Liver (tissue), 9 donors: Measurements from ENCODE around the gene TBCD. TPM values are rescaled to one million over a fixed set of nuclear protein-coding genes. Genes with fewer than 3 reads are reported as not detected.

Source experiments
- DNase-seq: peaks from one replicate; pipeline ENCODE4 v3.0.0-alpha.2; 2017; ENCODE audit warnings: low spot score
- H3K27ac ChIP-seq, 2 donors: one replicate each; pipeline ENCODE4 v1.7.0; 2013; ENCODE audit warnings: inconsistent platforms in 2 of 2, low read length in 2 of 2, control low read depth in 1 of 2, low read depth in 1 of 2, mild to moderate bottlenecking in 1 of 2
- H3K27me3 ChIP-seq, 4 donors: one replicate each; pipeline versions ENCODE4 v1.6.1 to v1.7.0; 2013; ENCODE audit warnings: low read length in 3 of 4, inconsistent platforms in 1 of 4, mild to moderate bottlenecking in 1 of 4, moderate library complexity in 1 of 4; ENCODE audit not compliant: control insufficient read depth in 4 of 4, insufficient read depth in 4 of 4
- H3K36me3 ChIP-seq, 4 donors: one replicate each; pipeline versions ENCODE4 v1.6.1 to v1.7.0; 2013; ENCODE audit warnings: low read length in 3 of 4, mild to moderate bottlenecking in 3 of 4, low read depth in 1 of 4, moderate library complexity in 1 of 4; ENCODE audit not compliant: control insufficient read depth in 4 of 4, insufficient read depth in 3 of 4
- H3K4me1 ChIP-seq, 4 donors: one replicate each; pipeline versions ENCODE4 v1.6.1 to v1.7.0; 2013; ENCODE audit warnings: low read length in 3 of 4, mild to moderate bottlenecking in 3 of 4, moderate library complexity in 1 of 4; ENCODE audit not compliant: control insufficient read depth in 4 of 4, insufficient read depth in 4 of 4
- H3K4me3 ChIP-seq, 3 donors: one replicate each; pipeline versions ENCODE4 v1.6.1 to v1.7.0; 2013; ENCODE audit warnings: low read length in 3 of 3, control low read depth in 1 of 3, low read depth in 1 of 3, mild to moderate bottlenecking in 1 of 3
- H3K9ac ChIP-seq, 2 donors: one replicate each; pipeline ENCODE4 v1.7.0; 2013; ENCODE audit warnings: low read length in 2 of 2, mild to moderate bottlenecking in 2 of 2, moderate library complexity in 2 of 2, control low read depth in 1 of 2, low read depth in 1 of 2
- H3K9me3 ChIP-seq, 4 donors: one replicate each; pipeline versions ENCODE4 v1.6.1 to v1.7.0; 2013; ENCODE audit warnings: low read length in 3 of 4; ENCODE audit not compliant: control insufficient read depth in 4 of 4
- CTCF ChIP-seq: fragments of 150-350 bp; IDR thresholded peaks from 2 replicates; pipeline ENCODE4 v1.5.1; 2017; ENCODE audit warnings: improper control_type of control experiment, low read depth, low read length; ENCODE audit not compliant: missing input control
- EGR1 ChIP-seq, 2 donors: IDR thresholded peaks; 2 replicates each; pipeline ENCODE4 v1.6.1; 2016 to 2018; ENCODE audit warnings: antibody characterized with exemption in 2 of 2, low read depth in 2 of 2
- GABPA ChIP-seq, 2 donors: IDR thresholded peaks in 1 of 2; conservative IDR thresholded peaks in 1 of 2; 2 replicates each; pipeline ENCODE4 v1.6.1; 2016; ENCODE audit warnings: antibody characterized with exemption in 2 of 2, mild to moderate bottlenecking in 1 of 2, moderate library complexity in 1 of 2
- HNF4A ChIP-seq, 2 donors: conservative IDR thresholded peaks; 2 replicates each; pipeline ENCODE4 v1.6.1; 2016; ENCODE audit warnings: antibody characterized with exemption in 2 of 2, mild to moderate bottlenecking in 2 of 2
- HNF4G ChIP-seq: IDR thresholded peaks from 2 replicates; pipeline ENCODE4 v1.6.1; 2016; ENCODE audit warnings: antibody characterized with exemption
- JUND ChIP-seq, 2 donors: IDR thresholded peaks; 2 replicates each; pipeline ENCODE4 v1.6.1; 2016; ENCODE audit warnings: antibody characterized with exemption in 2 of 2
- NR2F2 ChIP-seq: IDR thresholded peaks from 2 replicates; pipeline ENCODE4 v1.6.1; 2016; ENCODE audit warnings: antibody characterized with exemption
- RXRA ChIP-seq, 2 donors: IDR thresholded peaks; 2 replicates each; pipeline ENCODE4 v1.6.1; 2017 to 2018; ENCODE audit warnings: antibody characterized with exemption in 2 of 2, mild to moderate bottlenecking in 1 of 2
- SP1 ChIP-seq: IDR thresholded peaks from 2 replicates; pipeline ENCODE4 v1.6.1; 2018; ENCODE audit warnings: antibody characterized with exemption, mild to moderate bottlenecking
- YY1 ChIP-seq: IDR thresholded peaks from 2 replicates; pipeline ENCODE4 v1.6.1; 2016; ENCODE audit warnings: antibody characterized with exemption, mild to moderate bottlenecking
- ZBTB33 ChIP-seq: IDR thresholded peaks from 2 replicates; pipeline ENCODE4 v1.6.1; 2016; ENCODE audit warnings: antibody characterized with exemption
- WGBS: extraction: QIAGEN DNeasy Blood & Tissue Kit; methylation state at CpG from one replicate; pipeline ENCODE4 v1.1.7; 2013; 5-methylcytosine and 5-hydroxymethylcytosine counted together
- polyA plus RNA-seq, 2 donors: library from polyadenylated mRNA; stranded (reverse) in 1 of 2; unstranded in 1 of 2; fragments of 200-250 nt in 1 of 2; fragments of >200 nt in 1 of 2; fragmentation: Nextera tagmentation in 1 of 2; extraction: Ambion mirVana in 1 of 2; gene quantifications; one replicate each; pipeline versions ENCODE4 v1.2.1 to v1.2.3, GENCODE V29; 2013 to 2015
- total RNA-seq, 2 donors: library from RNA; depleted of rRNA; stranded (reverse); fragments of >200 nt; gene quantifications; one replicate each; pipeline ENCODE4 v1.2.3, GENCODE V29; 2014
- TF ChIP-seq, protein P1 (sequence below): IDR thresholded peaks from 2 replicates; pipeline ENCODE4 v1.6.1; 2016; ENCODE audit warnings: antibody characterized with exemption
- TF ChIP-seq, protein P2 (sequence below): IDR thresholded peaks from 2 replicates; pipeline ENCODE4 v1.6.1; 2016; ENCODE audit warnings: antibody characterized with exemption
- donor health status: healthy.
- donor health status: healthy.
- donor health status: healthy.
- donor health status: healthy.
- donor health status: healthy.

The TBCD gene
- total and polyA plus RNA-seq, 4 donors, result 29.8 to 42.2 (median 33.0) TPM

GRCh38 chr17:82860606-82861392 is 108.9 kb downstream of the TBCD start:
- H3K9me3 ChIP-seq, result no peaks in the 10 kb centered on the region
- no peaks in the 10 kb centered on the region for H3K27me3 ChIP-seq
- H3K9ac ChIP-seq, result no peak overlapping the region
- H3K4me1 ChIP-seq, result peaks cover 0 to 4% (median 0%) of the 10 kb centered on the region in 4 donors
- TF ChIP-seq ZBTB33 (no peak), JUND (IDR thresholded peaks at IDR 0.05) (no peak), HNF4G (no peak), CTCF (no peak), SP1 (no peak), GABPA (IDR thresholded peaks at IDR 0.05 in 1 of 2, conservative IDR thresholded peaks at IDR 0.05 in 1 of 2) (no peak)
- TF ChIP-seq, protein P1, sequence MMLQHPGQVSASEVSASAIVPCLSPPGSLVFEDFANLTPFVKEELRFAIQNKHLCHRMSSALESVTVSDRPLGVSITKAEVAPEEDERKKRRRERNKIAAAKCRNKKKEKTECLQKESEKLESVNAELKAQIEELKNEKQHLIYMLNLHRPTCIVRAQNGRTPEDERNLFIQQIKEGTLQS, result no peak
- H3K36me3 ChIP-seq, result no peaks in the 10 kb centered on the region
- no peak for DNase-seq
- WGBS, result 94% methylated on average over 42 of the region's 42 CpGs
- no peak overlapping the region for H3K4me3 ChIP-seq
- no peak overlapping the region for H3K27ac ChIP-seq

GRCh38 chr17:82861393-82861775 is 109.5 kb downstream of the TBCD start:
- no peaks in the 10 kb centered on the region for H3K27me3 ChIP-seq
- WGBS, result 97% methylated on average over 12 of the region's 12 CpGs
- DNase-seq, result no peak
- peaks cover 0 to 4% (median 0%) of the 10 kb centered on the region in 4 donors for H3K4me1 ChIP-seq
- TF ChIP-seq YY1 (no peak), CTCF (no peak), RXRA (IDR thresholded peaks at IDR 0.05) (no peak), JUND (IDR thresholded peaks at IDR 0.05) (no peak), HNF4A (conservative IDR thresholded peaks at IDR 0.05) (no peak), NR2F2 (no peak), EGR1 (IDR thresholded peaks at IDR 0.05; ENCODE audit: low read depth in 2 of 2) (no peak)
- TF ChIP-seq, protein P2, sequence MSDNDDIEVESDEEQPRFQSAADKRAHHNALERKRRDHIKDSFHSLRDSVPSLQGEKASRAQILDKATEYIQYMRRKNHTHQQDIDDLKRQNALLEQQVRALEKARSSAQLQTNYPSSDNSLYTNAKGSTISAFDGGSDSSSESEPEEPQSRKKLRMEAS, result no peak
- H3K27ac ChIP-seq, result no peak overlapping the region
- H3K9ac ChIP-seq, result no peak overlapping the region
- no peaks in the 10 kb centered on the region for H3K36me3 ChIP-seq
- H3K9me3 ChIP-seq, result no peaks in the 10 kb centered on the region
- no peak overlapping the region for H3K4me3 ChIP-seq
